Loucy (cell line): Measurements from ENCODE around the gene G0S2.

Source experiments
- H2AFZ ChIP-seq: fragments of 200-600 bp; sonication (generic); 2 replicates; pipeline ENCODE4 v1.6.0; 2016; ENCODE audit warnings: antibody characterized with exemption, mild to moderate bottlenecking, low read length, moderate library complexity
- H3F3A ChIP-seq: fragments of 200-600 bp; 2 replicates; pipeline ENCODE4 v1.6.0; 2016; ENCODE audit warnings: antibody characterized with exemption, low read depth, mild to moderate bottlenecking
- H3K27me3 ChIP-seq: fragments of 200-600 bp; sonication (generic); 2 replicates; pipeline ENCODE4 v1.6.1; 2014; ENCODE audit warnings: low read length, mild to moderate bottlenecking; ENCODE audit not compliant: insufficient read depth, poor library complexity, severe bottlenecking
- H3K36me3 ChIP-seq: fragments of 200-600 bp; sonication (generic); 2 replicates; pipeline ENCODE4 v1.6.1; 2016; ENCODE audit warnings: low read length; ENCODE audit not compliant: insufficient read depth
- H3K4me1 ChIP-seq: fragments of 200-600 bp; sonication (generic); 2 replicates; pipeline ENCODE4 v1.5.1; 2014; ENCODE audit warnings: low read length, mild to moderate bottlenecking; ENCODE audit not compliant: insufficient read depth, poor library complexity, severe bottlenecking
- H3K4me2 ChIP-seq: fragments of 200-600 bp; sonication (generic); 2 replicates; pipeline ENCODE4 v1.6.0; 2014; ENCODE audit warnings: antibody characterized with exemption, low read length, low read depth, mild to moderate bottlenecking; ENCODE audit not compliant: poor library complexity, severe bottlenecking
- H3K4me3 ChIP-seq: fragments of 200-600 bp; sonication (generic); 2 replicates; pipeline ENCODE4 v1.5.1; 2014; ENCODE audit warnings: low read length, mild to moderate bottlenecking, mixed read lengths; ENCODE audit not compliant: poor library complexity, severe bottlenecking
- H3K79me2 ChIP-seq: fragments of 200-600 bp; sonication (generic); 2 replicates; pipeline ENCODE4 v1.6.1; 2014; ENCODE audit warnings: low read length; ENCODE audit not compliant: insufficient read depth
- H3K9ac ChIP-seq: fragments of 200-600 bp; sonication (generic); 2 replicates; pipeline ENCODE4 v1.6.0; 2014; ENCODE audit warnings: mild to moderate bottlenecking, low read depth, low read length, moderate library complexity; ENCODE audit not compliant: poor library complexity, severe bottlenecking
- H3K9me2 ChIP-seq: fragments of 200-600 bp; sonication (generic); replicated peaks from 2 replicates; pipeline ENCODE4 v1.6.1; 2016; ENCODE audit warnings: low read depth, low read length, mixed read lengths
- H3K9me3 ChIP-seq: fragments of 200-600 bp; sonication (generic); 2 replicates; pipeline ENCODE4 v1.6.1; 2014; ENCODE audit warnings: mild to moderate bottlenecking, antibody characterized with exemption, low read length, low read depth; ENCODE audit not compliant: insufficient read depth
- H4K20me1 ChIP-seq: fragments of 200-600 bp; sonication (generic); 2 replicates; pipeline ENCODE4 v1.6.0; 2014; ENCODE audit warnings: antibody characterized with exemption, low read length, mild to moderate bottlenecking; ENCODE audit not compliant: insufficient read depth, poor library complexity, severe bottlenecking
- EZH2phosphoT487 ChIP-seq: fragments of 200-600 bp; IDR thresholded peaks from 2 replicates; pipeline ENCODE4 v1.6.1; 2018; ENCODE audit warnings: antibody characterized with exemption, mild to moderate bottlenecking, moderate library complexity, borderline replicate concordance
- TF ChIP-seq, protein P1 (sequence below): fragments of 200-600 bp; sonication (generic); conservative IDR thresholded peaks from 2 replicates; pipeline ENCODE4 v1.5.1; 2014; ENCODE audit warnings: mild to moderate bottlenecking, antibody characterized with exemption, low read length

The G0S2 gene

DNA sequence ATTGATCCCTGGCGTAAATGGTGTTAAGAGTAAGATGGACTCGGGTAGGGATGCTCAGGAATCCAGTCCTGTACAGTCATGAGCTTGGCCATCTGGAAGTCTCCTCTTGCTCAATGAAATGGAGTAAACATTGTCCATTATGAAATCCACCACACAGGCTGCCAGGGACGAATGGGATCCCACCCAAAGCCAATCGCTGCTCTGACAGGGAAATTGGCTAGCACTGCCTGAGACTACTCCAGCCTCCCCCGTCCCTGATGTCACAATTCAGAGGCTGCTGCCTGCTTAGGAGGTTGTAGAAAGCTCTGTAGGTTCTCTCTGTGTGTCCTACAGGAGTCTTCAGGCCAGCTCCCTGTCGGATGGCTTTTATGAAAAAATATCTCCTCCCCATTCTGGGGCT is 29.4 kb downstream of the G0S2 start, which contains the start of gene HSD11B1:
TSS of gene HSD11B1 (plus strand) at position 263 of the 400 bp plus-strand sequence. CDS start at position 360, 97 bp downstream.
- Histone ChIP-seq H3K9ac (no peak within 1 kb of the TSS), H3K9me2 (no peaks in the 10 kb centered on the region), H3F3A (no peaks in the 10 kb centered on the region), H3K79me2 (no peaks in the 10 kb centered on the region), H2AFZ (no peak within 1 kb of the TSS), H4K20me1 (no peaks in the 10 kb centered on the region), H3K4me2 (no peak within 1 kb of the TSS), H3K9me3 (no peaks in the 10 kb centered on the region), H3K4me3 (no peak within 1 kb of the TSS), H3K36me3 (no peaks in the 10 kb centered on the region), H3K4me1 (no peaks in the 10 kb centered on the region), H3K27me3 (no peaks in the 10 kb centered on the region)
- TF ChIP-seq, protein P1, sequence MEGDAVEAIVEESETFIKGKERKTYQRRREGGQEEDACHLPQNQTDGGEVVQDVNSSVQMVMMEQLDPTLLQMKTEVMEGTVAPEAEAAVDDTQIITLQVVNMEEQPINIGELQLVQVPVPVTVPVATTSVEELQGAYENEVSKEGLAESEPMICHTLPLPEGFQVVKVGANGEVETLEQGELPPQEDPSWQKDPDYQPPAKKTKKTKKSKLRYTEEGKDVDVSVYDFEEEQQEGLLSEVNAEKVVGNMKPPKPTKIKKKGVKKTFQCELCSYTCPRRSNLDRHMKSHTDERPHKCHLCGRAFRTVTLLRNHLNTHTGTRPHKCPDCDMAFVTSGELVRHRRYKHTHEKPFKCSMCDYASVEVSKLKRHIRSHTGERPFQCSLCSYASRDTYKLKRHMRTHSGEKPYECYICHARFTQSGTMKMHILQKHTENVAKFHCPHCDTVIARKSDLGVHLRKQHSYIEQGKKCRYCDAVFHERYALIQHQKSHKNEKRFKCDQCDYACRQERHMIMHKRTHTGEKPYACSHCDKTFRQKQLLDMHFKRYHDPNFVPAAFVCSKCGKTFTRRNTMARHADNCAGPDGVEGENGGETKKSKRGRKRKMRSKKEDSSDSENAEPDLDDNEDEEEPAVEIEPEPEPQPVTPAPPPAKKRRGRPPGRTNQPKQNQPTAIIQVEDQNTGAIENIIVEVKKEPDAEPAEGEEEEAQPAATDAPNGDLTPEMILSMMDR: no peak
- TF ChIP-seq EZH2phosphoT487: no peak

DNA sequence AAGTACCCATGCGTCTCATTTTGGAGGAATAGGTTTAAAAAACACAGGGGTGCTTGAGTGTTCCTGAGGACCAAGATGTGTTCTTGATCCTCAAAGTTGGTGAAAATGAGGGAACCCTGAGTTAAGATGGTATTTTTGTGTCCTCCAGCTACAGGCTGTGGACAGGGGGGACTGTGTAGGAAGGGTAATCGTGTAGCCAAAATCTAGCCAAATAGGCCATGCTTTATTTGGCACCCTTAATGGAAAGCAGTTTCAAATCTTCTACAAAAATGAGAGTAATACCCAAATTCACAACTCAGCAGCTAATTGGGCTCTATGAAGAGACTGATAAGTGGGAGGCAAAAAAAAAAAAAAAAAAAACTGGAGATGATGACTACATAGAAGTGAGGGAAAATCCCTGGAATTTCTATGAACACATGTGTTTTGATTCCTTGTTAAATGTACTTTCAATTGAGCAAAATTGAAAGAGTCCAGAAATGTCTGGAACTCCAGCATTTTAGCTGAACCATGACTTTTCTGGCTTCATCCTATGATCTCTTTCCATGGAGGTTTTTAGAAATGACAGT is 29.9 kb downstream of the G0S2 start:
- no peak overlapping the region for H3K4me3 ChIP-seq
- H3K4me1 ChIP-seq: no peaks in the 10 kb centered on the region
- H3K79me2 ChIP-seq: no peaks in the 10 kb centered on the region
- no peaks in the 10 kb centered on the region for H3K36me3 ChIP-seq
- no peaks in the 10 kb centered on the region for H3K9me2 ChIP-seq
- no peak overlapping the region for H3K4me2 ChIP-seq
- H3K9ac ChIP-seq: no peak overlapping the region
- H3K9me3 ChIP-seq: no peaks in the 10 kb centered on the region
- H2AFZ ChIP-seq: no peak overlapping the region
- TF ChIP-seq EZH2phosphoT487: no peak
- TF ChIP-seq, protein P1: no peak
- H3K27me3 ChIP-seq: no peaks in the 10 kb centered on the region
- H3F3A ChIP-seq: no peaks in the 10 kb centered on the region
- H4K20me1 ChIP-seq: no peaks in the 10 kb centered on the region

DNA sequence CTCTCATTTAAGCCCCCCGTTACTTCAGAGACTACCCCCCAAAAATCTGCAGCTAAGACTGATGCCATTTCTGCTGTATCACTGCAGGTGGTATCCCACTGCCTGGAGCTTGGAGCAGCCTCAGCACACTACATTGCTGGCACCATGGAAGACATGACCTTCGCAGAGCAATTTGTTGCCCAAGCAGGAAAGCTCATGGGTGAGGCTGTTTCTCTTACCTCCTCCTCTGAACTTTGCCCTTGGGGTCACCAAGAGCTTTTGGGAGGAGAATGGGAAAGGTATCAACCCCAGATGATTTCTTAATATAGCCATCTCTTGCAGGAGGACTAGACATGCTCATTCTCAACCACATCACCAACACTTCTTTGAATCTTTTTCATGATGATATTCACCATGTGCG is 31.4 kb downstream of the G0S2 start:
- no peak overlapping the region for H3K9ac ChIP-seq
- no peaks in the 10 kb centered on the region for H3K4me1 ChIP-seq
- H3K9me2 ChIP-seq: no peaks in the 10 kb centered on the region
- H3K79me2 ChIP-seq: no peaks in the 10 kb centered on the region
- no peak overlapping the region for H3K4me3 ChIP-seq
- no peaks in the 10 kb centered on the region for H3K36me3 ChIP-seq
- no peaks in the 10 kb centered on the region for H3F3A ChIP-seq
- H3K4me2 ChIP-seq: no peak overlapping the region
- H3K9me3 ChIP-seq: no peaks in the 10 kb centered on the region
- TF ChIP-seq, protein P1: no peak
- TF ChIP-seq EZH2phosphoT487: no peak
- H4K20me1 ChIP-seq: no peaks in the 10 kb centered on the region
- no peak overlapping the region for H2AFZ ChIP-seq
- no peaks in the 10 kb centered on the region for H3K27me3 ChIP-seq
